HepG2 (cell line): ENCODE data around the gene CTIF. TPM values are rescaled to one million over a fixed set of nuclear protein-coding genes. Genes with fewer than 3 reads are reported as not detected.

ENCODE experiments used
- ATAC-seq: fragments of 200-7000 bp; cut with Tn5 transposase; 3 replicates; pipeline ENCODE4 v1.9.1; 2020; ENCODE audit warnings: mild to moderate bottlenecking, moderate library complexity
- BruUV-seq: library from RNA; stranded (reverse); fragments of 400-500 nt; replicated peaks from 2 replicates; lab custom pipeline; 2021; lab: Mats Ljungman, UMichigan
- CTCF ChIA-PET: fragments of 300-600 bp; formaldehyde crosslinking; extraction: SDS; loops from one replicate; lab custom pipeline; 2021; ENCODE audit warnings: low total read pairs, inconsistent platforms, low intra/inter-chr PET ratio; lab: Yijun Ruan, JAX
- POLR2A ChIA-PET: fragments of 350-600 bp; sonication (Branson Sonifier 250); formaldehyde crosslinking; loops from one replicate; lab custom pipeline; 2020; ENCODE audit warnings: antibody characterized with exemption, inconsistent platforms; lab: Yijun Ruan, JAX
- DNase-seq: peaks from one replicate; pipeline ENCODE4 v3.0.0-alpha.2; 2015; ENCODE audit warnings: low spot score
- FAIRE-seq: peaks from 3 replicates; lab custom pipeline; 2011; peaks lifted over from hg19 to GRCh38; lab: Jason Lieb, UNC
- H2AFZ ChIP-seq: one replicate; pipeline ENCODE4 v1.6.1; 2011; ENCODE audit warnings: low read length, inconsistent platforms
- H3K27ac ChIP-seq: fragments of 300-600 bp; 3 replicates; pipeline ENCODE4 v1.8.0; 2011; ENCODE audit warnings: mixed run types, mild to moderate bottlenecking, mixed read lengths, low read length, inconsistent platforms; ENCODE audit not compliant: insufficient read depth; ENCODE audit errors: extremely low read length
- H3K27me3 ChIP-seq, 2 experiments: fragments of 200-600 bp in 1 of 2; 2 replicates in 1 of 2; 3 replicates in 1 of 2; pipeline versions ENCODE4 v1.6.0 to v1.8.0; 2011; ENCODE audit warnings: low read length in 2 of 2, mild to moderate bottlenecking in 2 of 2, moderate library complexity in 2 of 2, inconsistent platforms in 1 of 2; ENCODE audit not compliant: insufficient read depth in 2 of 2, control insufficient read depth in 1 of 2
- H3K36me3 ChIP-seq, 2 experiments: fragments of 200-600 bp in 1 of 2; replicated peaks in 1 of 2; 2 replicates in 1 of 2; 3 replicates in 1 of 2; pipeline versions ENCODE4 v1.5.1 to v1.8.0; 2011; ENCODE audit warnings: low read length in 2 of 2, inconsistent platforms in 1 of 2; ENCODE audit not compliant: insufficient read depth in 2 of 2, control insufficient read depth in 1 of 2
- H3K4me1 ChIP-seq: 2 replicates; pipeline ENCODE4 v1.5.1; 2012; ENCODE audit warnings: low read length, inconsistent platforms; ENCODE audit not compliant: insufficient read depth
- H3K4me2 ChIP-seq: 2 replicates; pipeline ENCODE4 v1.6.0; 2011; ENCODE audit warnings: low read depth, low read length, inconsistent platforms
- H3K4me3 ChIP-seq, 3 experiments: fragments of 200-600 bp in 1 of 3; sonication (generic), shearing (Covaris generic) in 1 of 3; replicated peaks in 1 of 3; 2 replicates each; pipeline ENCODE4 v1.5.1; 2011 to 2016; ENCODE audit warnings: low read length in 3 of 3, inconsistent platforms in 2 of 3, low read depth in 2 of 3, mild to moderate bottlenecking in 2 of 3, control low read depth in 1 of 3, mixed read lengths in 1 of 3; ENCODE audit not compliant: insufficient read depth in 1 of 3
- H3K79me2 ChIP-seq: one replicate; pipeline ENCODE4 v1.6.1; 2011; ENCODE audit warnings: low read length, inconsistent platforms; ENCODE audit not compliant: insufficient read depth
- H3K9ac ChIP-seq: 2 replicates; pipeline ENCODE4 v1.6.0; 2011; ENCODE audit warnings: mild to moderate bottlenecking, low read depth, low read length, inconsistent platforms; ENCODE audit not compliant: insufficient read depth
- H3K9me3 ChIP-seq: 2 replicates; pipeline ENCODE4 v1.5.1; 2012; ENCODE audit warnings: mild to moderate bottlenecking, low read length
- H4K20me1 ChIP-seq: 2 replicates; pipeline ENCODE4 v1.6.0; 2011; ENCODE audit warnings: inconsistent platforms, mild to moderate bottlenecking, low read length, moderate library complexity; ENCODE audit not compliant: insufficient read depth
- RBFOX2 ChIP-seq: fragments of 200-400 bp; formaldehyde crosslinking; IDR thresholded peaks from 2 replicates; pipeline ENCODE4 v1.6.1; 2017; ENCODE audit warnings: low read depth, mild to moderate bottlenecking, low read length
- TBX3 ChIP-seq: fragments of 450-650 bp; IDR thresholded peaks from 2 replicates; pipeline ENCODE4 v1.6.1; 2017; ENCODE audit warnings: antibody characterized with exemption, mild to moderate bottlenecking, inconsistent platforms, borderline replicate concordance
- ZBTB1 ChIP-seq: sonication (generic); formaldehyde crosslinking; IDR thresholded peaks from 2 replicates; pipeline ENCODE4 v1.4.0; 2020; ENCODE audit warnings: missing genetic modification reagents, borderline replicate concordance
- ZNF597 ChIP-seq: sonication (generic); formaldehyde crosslinking; IDR thresholded peaks from 2 replicates; pipeline ENCODE4 v1.5.0; 2020; ENCODE audit warnings: missing genetic modification reagents
- ZNF747 ChIP-seq: sonication (generic); formaldehyde crosslinking; IDR thresholded peaks from 2 replicates; pipeline ENCODE4 v1.8.1; 2023; ENCODE audit warnings: missing genetic modification reagents, mild to moderate bottlenecking, borderline replicate concordance
- WGBS: methylation state at CpG from one replicate; pipeline ENCODE4 v1.1.6; 2017; ENCODE audit warnings: low lambda C conversion rate; 5-methylcytosine and 5-hydroxymethylcytosine counted together
- in situ Hi-C: cut with HindIII; loops from 2 replicates; pipeline ENCODE4 v1.10.0; 2017; ENCODE audit warnings: low pct_unique_long_range_greater_than_20kb; ENCODE audit not compliant: extremely low pct_ligation_motif_present
- intact Hi-C: fragments of 100-400 bp; cut with micrococcal nuclease; formaldehyde crosslinking; loops from one replicate; pipeline ENCODE4 v1.10.0; 2022; ENCODE audit not compliant: unreplicated experiment
- polyA plus RNA-seq, 8 experiments: library from polyadenylated mRNA; depleted of rRNA in 3 of 8; stranded (reverse) in 7 of 8; unstranded in 1 of 8; fragments of >200 nt; fragmentation: Illumina TruSeq in 4 of 8; extraction: Trizol in 4 of 8; gene quantifications; 2 replicates each; pipeline versions ENCODE4 v1.2.1 to v1.2.3, GENCODE V29; 2011 to 2016; ENCODE audit warnings: low read depth in 4 of 8, missing spikeins in 1 of 8, mixed read lengths in 1 of 8; ENCODE audit not compliant: insufficient read depth in 1 of 8
- total RNA-seq, 5 experiments: library from RNA; depleted of rRNA; stranded (reverse); fragments of >200 nt; fragmentation: Illumina TruSeq; extraction: Trizol; gene quantifications; 2 replicates each; pipeline ENCODE4 v1.2.3, GENCODE V29; 2016; ENCODE audit warnings: low read depth in 1 of 5

Gene CTIF
- total and polyA plus RNA-seq, 2 of the 13 experiments (the other 11 are each of a cell fraction or from before 2014, with no cell fraction given), result 18.2 to 28.0 TPM

- ATAC-seq (no peak), DNase-seq (no peak), FAIRE-seq (no peak)
- TF ChIP-seq TBX3 (no peak), ZNF597 (no peak), ZNF747 (CRISPR knock-in tag) (no peak), ZBTB1 (CRISPR knock-in tag) (no peak), RBFOX2 (no peak)
- no peaks in the 10 kb centered on the region for H3K79me2 ChIP-seq
- in situ Hi-C loops, result no loop called here
- H3K27ac ChIP-seq, result no peak overlapping the region
- intact Hi-C loops, result no loop called here
- ChIA-PET CTCF (no interaction called here), POLR2A (no interaction called here)
- 94% methylated on average over 12 of the region's 12 CpGs for WGBS
- H3K9me3 ChIP-seq, result no peaks in the 10 kb centered on the region
- H3K27me3 ChIP-seq, result no peaks in the 10 kb centered on the region
- H3K4me2 ChIP-seq, result no peak overlapping the region
- no peak overlapping the region for H3K4me3 ChIP-seq
- BruUV-seq, result no TSS peak
- H3K36me3 ChIP-seq, result peaks cover 1 to 17% of the 10 kb centered on the region in 2 experiments; a peak in 2 of 5 replicates
- H3K4me1 ChIP-seq, result peaks cover 7% of the 10 kb centered on the region; the same call in 1 of the 2 replicates
- H2AFZ ChIP-seq, result no peak overlapping the region
- H3K9ac ChIP-seq, result no peak overlapping the region
- no peaks in the 10 kb centered on the region for H4K20me1 ChIP-seq
Observed at GRCh38 chr18:48838166-48838775, 299.4 kb downstream of the CTIF start.
